Body of pancreas (tissue), 4 donors: ENCODE data around the gene PTPRT. TPM values are rescaled to one million over a fixed set of nuclear protein-coding genes. Genes with fewer than 3 reads are reported as not detected.

Source experiments
- ATAC-seq: fragments of 150-250 bp; one replicate; pipeline ENCODE4 v1.9.1; 2016
- DNase-seq, 4 donors: peaks; one replicate each; pipeline ENCODE4 v3.0.0-alpha.2; 2019
- H3K27ac ChIP-seq, 4 donors: fragments of 200-600 bp; sonication (generic); 1 replicate in 3 of 4; 2 replicates in 1 of 4; pipeline versions ENCODE4 v1.5.1 to v1.6.1; 2016 to 2019; ENCODE audit warnings: mild to moderate bottlenecking in 1 of 4, mixed read lengths in 1 of 4, moderate library complexity in 1 of 4
- H3K27me3 ChIP-seq, 2 donors: fragments of 200-600 bp; sonication (generic); one replicate each; pipeline ENCODE4 v1.6.0; 2016; ENCODE audit warnings: mild to moderate bottlenecking in 1 of 2
- H3K36me3 ChIP-seq, 2 donors: fragments of 200-600 bp; sonication (generic); replicated peaks in 1 of 2; 2 replicates each; pipeline ENCODE4 v1.5.1; 2016; ENCODE audit warnings: low read depth in 2 of 2; ENCODE audit not compliant: insufficient read depth in 1 of 2
- H3K4me1 ChIP-seq: fragments of 200-600 bp; sonication (generic); one replicate; pipeline ENCODE4 v1.6.0; 2016
- H3K4me3 ChIP-seq, 2 donors: fragments of 200-600 bp; sonication (generic); 1 replicate in 1 of 2; 2 replicates in 1 of 2; pipeline ENCODE4 v1.5.1; 2016 to 2019
- H3K9me3 ChIP-seq, 3 donors: fragments of 200-600 bp; sonication (generic); 1 replicate in 2 of 3; 2 replicates in 1 of 3; pipeline ENCODE4 v1.5.1; 2016
- CTCF ChIP-seq, 7 experiments: fragments of 450-650 bp in 4 of 7; fragments of 200-600 bp in 3 of 7; sonication (generic) in 3 of 7; IDR thresholded peaks; one replicate each; pipeline ENCODE4 v1.5.1; 2016 to 2019; ENCODE audit warnings: antibody characterized with exemption in 7 of 7
- POLR2A ChIP-seq, 3 donors: fragments of 450-650 bp; IDR thresholded peaks; one replicate each; pipeline ENCODE4 v1.6.1; 2016; ENCODE audit warnings: antibody characterized with exemption in 3 of 3, mild to moderate bottlenecking in 2 of 3
- WGBS, 2 donors: methylation state at CpG; one replicate each; pipeline ENCODE4 v1.1.5; 2017; 5-methylcytosine and 5-hydroxymethylcytosine counted together
- intact Hi-C: fragments of 100-400 bp; cut with DNase I; formaldehyde crosslinking; loops from one replicate; pipeline ENCODE4 v1.15.1; 2023
- total RNA-seq, 2 donors: library from RNA; depleted of rRNA; stranded (reverse); fragments of >200 nt; gene quantifications; one replicate each; pipeline ENCODE4 v1.1.0, GENCODE V29; 2016

PTPRT gene
- total RNA-seq, 2 donors from 2014 or later, result 0.33 to 1.0 TPM

DNA sequence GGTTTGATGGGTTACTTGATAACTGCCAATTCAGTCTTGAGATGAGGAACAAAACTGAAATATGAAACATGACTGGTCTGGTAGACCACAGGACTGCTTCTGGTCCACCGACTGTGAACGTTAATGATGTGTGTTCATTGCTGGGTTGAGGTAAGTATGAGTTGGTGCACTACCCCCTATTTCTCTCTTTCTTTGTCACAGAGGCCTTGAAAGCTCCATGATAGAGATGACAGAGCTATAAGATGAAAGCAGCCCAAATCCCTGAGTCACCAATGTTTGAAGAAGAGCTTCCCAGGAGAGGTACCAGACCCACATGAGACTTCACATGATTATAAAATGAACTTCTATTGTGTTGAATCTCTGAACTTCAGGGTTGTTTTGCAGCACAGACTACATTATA, 555.5 kb downstream of the PTPRT start:
- no peaks in the 10 kb centered on the region for H3K9me3 ChIP-seq
- H3K36me3 ChIP-seq, result no peaks in the 10 kb centered on the region
- WGBS, 2 donors, result 90 to 91% methylated on average over 2 of the region's 2 CpGs
- intact Hi-C loops, result no loop called here
- DNase-seq (no peak), ATAC-seq (no peak)
- no peak overlapping the region for H3K27ac ChIP-seq
- no peak overlapping the region for H3K4me3 ChIP-seq
- H3K27me3 ChIP-seq, result no peaks in the 10 kb centered on the region
- H3K4me1 ChIP-seq, result peaks cover 6% of the 10 kb centered on the region
- no peak for TF ChIP-seq POLR2A (IDR thresholded peaks at IDR 0.05)
- no peak for TF ChIP-seq CTCF (IDR thresholded peaks at IDR 0.05)

DNA sequence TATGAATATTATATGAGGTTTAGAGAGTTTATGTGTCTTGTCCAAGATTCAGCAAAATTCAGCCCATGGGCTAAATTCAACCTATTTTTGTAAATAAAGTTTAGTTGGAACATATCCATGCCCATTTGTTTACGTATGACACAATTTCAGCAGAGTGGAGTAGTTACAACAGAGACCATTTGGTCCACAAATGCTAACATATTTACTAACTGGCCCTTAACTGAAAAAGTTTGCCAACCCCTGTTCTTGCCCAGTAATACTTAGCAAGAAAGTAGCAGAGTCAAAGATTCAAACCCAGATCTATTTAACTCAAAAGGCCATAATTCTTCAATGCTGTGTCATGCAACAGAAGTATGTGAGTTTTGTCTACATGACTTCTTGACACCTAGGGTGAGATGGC, 561.0 kb downstream of the PTPRT start:
- intact Hi-C loops, result no loop called here
- 45 to 69% methylated on average over 1 of the region's 1 CpG for WGBS, 2 donors

GRCh38 chr20:42613076-42613475, 576.6 kb downstream of the PTPRT start:
- Histone ChIP-seq H3K4me3 (no peak overlapping the region), H3K36me3 (no peaks in the 10 kb centered on the region), H3K4me1 (no peaks in the 10 kb centered on the region), H3K27me3 (no peaks in the 10 kb centered on the region), H3K9me3 (no peaks in the 10 kb centered on the region), H3K27ac (no peak overlapping the region)
- ATAC-seq, result no peak
- WGBS, 2 donors, result 83% methylated on average over 3 of the region's 3 CpGs
- no peak for TF ChIP-seq POLR2A (IDR thresholded peaks at IDR 0.05)
- TF ChIP-seq CTCF (IDR thresholded peaks at IDR 0.05), result no peak
- intact Hi-C loops, result no loop called here
- DNase-seq, result no peak

More for the DNA sequence above, 561.0 kb downstream of the PTPRT start:
- H3K4me3 ChIP-seq, result no peak overlapping the region
- H3K9me3 ChIP-seq, result no peaks in the 10 kb centered on the region
- TF ChIP-seq POLR2A (IDR thresholded peaks at IDR 0.05), result no peak
- ATAC-seq (no peak), DNase-seq (no peak)
- no peak overlapping the region for H3K27ac ChIP-seq
- no peaks in the 10 kb centered on the region for H3K36me3 ChIP-seq
- H3K27me3 ChIP-seq, result no peaks in the 10 kb centered on the region
- H3K4me1 ChIP-seq, result no peaks in the 10 kb centered on the region

DNA sequence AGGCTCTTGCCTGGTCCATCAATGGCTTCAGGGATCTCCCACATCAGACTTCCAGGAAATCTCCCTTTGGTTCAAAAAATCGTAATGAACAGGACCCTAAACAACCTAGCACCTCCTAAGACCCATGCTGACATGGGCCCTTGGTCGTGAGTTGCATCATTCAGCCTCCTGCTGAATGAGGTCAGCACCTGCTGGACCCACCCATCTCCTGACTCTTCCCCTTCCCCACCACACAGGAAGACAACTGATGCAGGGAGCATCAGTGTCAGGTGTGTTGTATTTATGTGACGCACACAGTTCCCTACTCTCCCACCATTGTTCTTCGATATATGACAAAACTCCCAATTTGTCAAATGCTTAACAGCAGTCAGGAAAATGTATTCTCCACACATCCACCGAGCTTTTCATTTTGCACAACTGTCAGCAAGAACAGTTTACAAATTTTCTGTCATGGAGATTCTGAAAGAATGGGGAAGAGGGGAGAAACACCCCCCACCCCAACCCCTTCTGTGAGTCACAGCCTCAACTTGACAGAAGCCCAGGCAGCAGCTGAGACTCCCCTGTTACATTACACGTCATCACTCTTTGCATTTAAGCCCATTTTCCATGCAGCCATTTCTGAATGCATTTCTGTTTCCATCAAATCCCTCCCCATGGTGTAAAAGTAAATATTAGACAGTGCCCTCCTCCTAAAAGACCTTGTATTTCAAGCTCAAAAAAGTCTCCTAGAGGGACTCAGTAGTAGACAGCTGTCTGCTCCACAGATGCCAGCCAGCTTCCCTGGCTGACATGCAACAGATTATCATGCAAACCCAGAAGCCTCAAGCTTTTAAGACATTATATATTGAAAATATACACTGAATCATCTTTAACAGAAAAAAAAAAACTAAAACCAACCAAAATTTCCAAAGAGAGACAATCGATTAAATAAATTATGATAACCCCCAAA, 577.5 kb downstream of the PTPRT start:
- no peaks in the 10 kb centered on the region for H3K27me3 ChIP-seq
- H3K36me3 ChIP-seq, result no peaks in the 10 kb centered on the region
- H3K27ac ChIP-seq, result no peak overlapping the region
- TF ChIP-seq POLR2A (IDR thresholded peaks at IDR 0.05) (no peak), CTCF (IDR thresholded peaks at IDR 0.05) (no peak)
- 74 to 77% methylated on average over 7 of the region's 7 CpGs for WGBS, 2 donors
- H3K4me3 ChIP-seq, result no peak overlapping the region
- intact Hi-C loops, result no loop called here
- ATAC-seq (no peak), DNase-seq (no peak)
- H3K9me3 ChIP-seq, result no peaks in the 10 kb centered on the region
- no peaks in the 10 kb centered on the region for H3K4me1 ChIP-seq

GRCh38 chr20:42611423-42611822, 578.3 kb downstream of the PTPRT start:
- TF ChIP-seq CTCF (IDR thresholded peaks at IDR 0.05) (no peak), POLR2A (IDR thresholded peaks at IDR 0.05) (no peak)
- Histone ChIP-seq H3K36me3 (no peaks in the 10 kb centered on the region), H3K27ac (no peak overlapping the region), H3K9me3 (no peaks in the 10 kb centered on the region), H3K27me3 (no peaks in the 10 kb centered on the region), H3K4me3 (no peak overlapping the region), H3K4me1 (no peaks in the 10 kb centered on the region)
- DNase-seq (no peak), ATAC-seq (no peak)
- intact Hi-C loops, result no loop called here
- WGBS, 2 donors, result 78 to 81% methylated on average over 4 of the region's 4 CpGs
